CD4-positive, alpha-beta T cell treated with Interleukin-1 beta for 1 hour (primary cell): ENCODE results near the gene SHISA9.

ENCODE experiments used
- DNase-seq, 2 donors: peaks; one replicate each; pipeline ENCODE4 v3.0.0-alpha.2; 2020 to 2022

Gene SHISA9

GRCh38 chr16:13205352-13205751, 304.0 kb downstream of the SHISA9 start:
- DNase-seq: no peak

- no peak for DNase-seq
These were observed 305.2 kb downstream of the SHISA9 start for GRCh38 chr16:13206606-13207005.

GRCh38 chr16:13207151-13207550, 305.8 kb downstream of the SHISA9 start:
- DNase-seq: no peak

GRCh38 chr16:13223666-13224065, 322.3 kb downstream of the SHISA9 start:
- no peak for DNase-seq

- no peak for DNase-seq
These were observed 327.6 kb downstream of the SHISA9 start for GRCh38 chr16:13229039-13229438.

GRCh38 chr16:13231365-13231764, 330.0 kb downstream of the SHISA9 start:
- no peak for DNase-seq

GRCh38 chr16:13234999-13235398, 333.6 kb downstream of the SHISA9 start:
- DNase-seq: no peak

GRCh38 chr16:13236308-13236707, 334.9 kb downstream of the SHISA9 start:
- DNase-seq: no peak

GRCh38 chr16:13238182-13238581, 336.8 kb downstream of the SHISA9 start:
- DNase-seq: no peak

GRCh38 chr16:13242201-13242600, 340.8 kb downstream of the SHISA9 start:
- DNase-seq: no peak

GRCh38 chr16:13244770-13245169, 343.4 kb downstream of the SHISA9 start:
- DNase-seq: no peak

GRCh38 chr16:13245713-13246377, 344.4 kb downstream of the SHISA9 start:
- no peak for DNase-seq

GRCh38 chr16:13254998-13255614, 353.7 kb downstream of the SHISA9 start:
- DNase-seq: no peak

- no peak for DNase-seq
These were observed 361.1 kb downstream of the SHISA9 start for GRCh38 chr16:13262270-13263090.

- no peak for DNase-seq
These were observed 363.6 kb downstream of the SHISA9 start for GRCh38 chr16:13264749-13265552.

- no peak for DNase-seq
These were observed 368.0 kb downstream of the SHISA9 start for GRCh38 chr16:13269359-13269758.

- no peak for DNase-seq
These were observed 368.6 kb downstream of the SHISA9 start for GRCh38 chr16:13269905-13270528.

GRCh38 chr16:13270602-13271001, 369.2 kb downstream of the SHISA9 start:
- DNase-seq: no peak

GRCh38 chr16:13289515-13289914, 388.1 kb downstream of the SHISA9 start:
- DNase-seq: no peak
